ENCODE results near the gene SOCS2. TPM values are rescaled to one million over a fixed set of nuclear protein-coding genes. Genes with fewer than 3 reads are reported as not detected.
A peak's percentile ranks its signal among the peaks of the same experiment; 100 is the strongest.

The SOCS2 gene
- total RNA-seq, 1 experiment from 2014 or later: 57.2 TPM

- Mint-ChIP-seq H3K4me1 (peaks cover 65% of the 10 kb centered on the region in 2 experiments), H3K27me3 (ENCODE audit: low read depth) (no peaks in the 10 kb centered on the region), H3K9me3 (no peaks in the 10 kb centered on the region), H3K4me3 (no peak overlapping the region), H3K27ac (peak overlapping the region in 2 of 3 experiments; percentile 2 to 20; a peak in 1 of 7 replicates), H3K36me3 (ENCODE audit: insufficient read depth in 1 of 3, low read depth in 3 of 3) (peaks cover 11 to 15% (median 11%) of the 10 kb centered on the region in 3 experiments; a peak in 6 of 7 replicates)
- Histone ChIP-seq H3T11ph (ENCODE audit: low read length) (no peak overlapping the region), H3K27me3 (ENCODE audit: insufficient read depth, low read length) (no peaks in the 10 kb centered on the region), H4K8ac (replicated peaks; ENCODE audit: insufficient read length, low read depth, low read length) (no peak overlapping the region), H2AK5ac (ENCODE audit: insufficient read length, low read length) (no peak overlapping the region), H3K4me2 (ENCODE audit: insufficient read depth, insufficient read length, low read length) (no peak overlapping the region), H2BK15ac (ENCODE audit: low read depth, low read length) (no peak overlapping the region), H3K9ac (ENCODE audit: extremely low read depth, insufficient read length, low read length) (no peak overlapping the region), H3K9me3 (ENCODE audit: control insufficient read depth, low read depth, low read length) (no peaks in the 10 kb centered on the region), H4K20me1 (ENCODE audit: control insufficient read depth, insufficient read depth, insufficient read length) (no peaks in the 10 kb centered on the region), H3K79me2 (ENCODE audit: insufficient read depth, low read length) (no peaks in the 10 kb centered on the region), H3K79me1 (ENCODE audit: insufficient read depth, low read depth, low read length, poor library complexity, severe bottlenecking) (no peaks in the 10 kb centered on the region), H4K5ac (ENCODE audit: insufficient read length, low read depth, low read length) (no peak overlapping the region), H3K18ac (ENCODE audit: insufficient read length, low read depth, low read length) (no peak overlapping the region), H3K27ac (ENCODE audit: insufficient read length, low read depth, low read length) (no peak overlapping the region), H3K23me2 (ENCODE audit: insufficient read length, low read depth, low read length, poor library complexity, severe bottlenecking) (no peaks in the 10 kb centered on the region), H4K91ac (ENCODE audit: insufficient read length, low read depth, low read length) (no peak overlapping the region), H3K4ac (ENCODE audit: low read depth, low read length) (no peak overlapping the region), H2BK12ac (ENCODE audit: insufficient read length, low read depth, low read length) (no peak overlapping the region), H2BK120ac (ENCODE audit: low read depth, low read length, poor library complexity, severe bottlenecking) (no peak overlapping the region), H2BK20ac (ENCODE audit: low read depth, low read length, poor library complexity, severe bottlenecking) (no peak overlapping the region), H3K23ac (ENCODE audit: insufficient read length, low read depth, low read length) (no peak overlapping the region), H3K4me1 (ENCODE audit: insufficient read depth, low read length) (peaks cover 4% of the 10 kb centered on the region; the same call in 1 of the 2 replicates), H3K56ac (ENCODE audit: insufficient read length, low read depth, low read length) (no peak overlapping the region), H3K14ac (ENCODE audit: insufficient read depth, low read length) (no peak overlapping the region), H2BK5ac (ENCODE audit: insufficient read length, low read length) (no peak overlapping the region), H2AFZ (ENCODE audit: low read length) (no peak overlapping the region)
- WGBS (ENCODE audit: extremely low coverage, insufficient read length, low lambda C conversion rate): no CpG with 5 or more reads among the region's 8 CpGs
- DNase-seq: no peak
- no peak for TF ChIP-seq CTCF (conservative IDR thresholded peaks at IDR 0.05)
Observed at GRCh38 chr12:93582351-93582750, 9.9 kb downstream of the SOCS2 start.

Measured in H9 (cell line).